ENCODE measurements around the gene NUP93. TPM values are rescaled to one million over a fixed set of nuclear protein-coding genes. Genes with fewer than 3 reads are reported as not detected.

Gene NUP93
- total and polyA plus RNA-seq, 7 donors = 13.8 to 35.8 (median 21.4) TPM

GRCh38 chr16:56773532-56773931 lies 43.6 kb downstream of the NUP93 start:
- H3K4me1 ChIP-seq = peaks cover 0 to 33% (median 25%) of the 10 kb centered on the region in 4 donors
- intact Hi-C loops (cut with DNase I) = no loop called here
- no peaks in the 10 kb centered on the region for H3K27me3 ChIP-seq
- no peak for TF ChIP-seq POLR2AphosphoS5 (IDR thresholded peaks at IDR 0.05)
- no peak for TF ChIP-seq POLR2A (IDR thresholded peaks at IDR 0.05)
- TF ChIP-seq CTCF (IDR thresholded peaks at IDR 0.05) = no peak
- no peak for TF ChIP-seq EP300 (IDR thresholded peaks at IDR 0.05)
- DNase-seq = no peak
- no peaks in the 10 kb centered on the region for H3K36me3 ChIP-seq
- H3K27ac ChIP-seq = no peak overlapping the region
- H3K4me3 ChIP-seq = no peak overlapping the region
- 66 to 92% methylated on average over 3 of the region's 3 CpGs for WGBS, 2 donors
- no peaks in the 10 kb centered on the region for H3K9me3 ChIP-seq

GRCh38 chr16:56774016-56774680 lies 44.2 kb downstream of the NUP93 start:
- intact Hi-C loops (cut with DNase I) = no loop called here
- H3K4me1 ChIP-seq = peaks cover 0 to 33% (median 25%) of the 10 kb centered on the region in 4 donors
- no peak for TF ChIP-seq POLR2A (IDR thresholded peaks at IDR 0.05)
- TF ChIP-seq EP300 (IDR thresholded peaks at IDR 0.05) = no peak
- TF ChIP-seq CTCF (IDR thresholded peaks at IDR 0.05) = no peak
- TF ChIP-seq POLR2AphosphoS5 (IDR thresholded peaks at IDR 0.05) = no peak
- H3K36me3 ChIP-seq = no peaks in the 10 kb centered on the region
- WGBS, 2 donors = 92 to 97% methylated on average over 2 of the region's 2 CpGs
- DNase-seq = no peak
- H3K4me3 ChIP-seq = no peak overlapping the region
- H3K27ac ChIP-seq = no peak overlapping the region
- no peaks in the 10 kb centered on the region for H3K27me3 ChIP-seq
- no peaks in the 10 kb centered on the region for H3K9me3 ChIP-seq

GRCh38 chr16:56775162-56775561 lies 45.2 kb downstream of the NUP93 start:
- no peaks in the 10 kb centered on the region for H3K9me3 ChIP-seq
- WGBS, 2 donors = 76 to 81% methylated on average over 4 of the region's 4 CpGs
- DNase-seq = no peak
- H3K36me3 ChIP-seq = no peaks in the 10 kb centered on the region
- intact Hi-C loops (cut with DNase I) = no loop called here
- no peaks in the 10 kb centered on the region for H3K27me3 ChIP-seq
- H3K27ac ChIP-seq = no peak overlapping the region
- H3K4me1 ChIP-seq = peaks cover 0 to 33% (median 25%) of the 10 kb centered on the region in 4 donors
- TF ChIP-seq POLR2A (IDR thresholded peaks at IDR 0.05) (no peak), EP300 (IDR thresholded peaks at IDR 0.05) (no peak), CTCF (IDR thresholded peaks at IDR 0.05) (no peak), POLR2AphosphoS5 (IDR thresholded peaks at IDR 0.05) (no peak)
- H3K4me3 ChIP-seq = no peak overlapping the region

GRCh38 chr16:56776562-56776961 lies 46.6 kb downstream of the NUP93 start:
- peaks cover 0 to 30% (median 21%) of the 10 kb centered on the region in 4 donors for H3K4me1 ChIP-seq
- no peaks in the 10 kb centered on the region for H3K27me3 ChIP-seq
- H3K36me3 ChIP-seq = no peaks in the 10 kb centered on the region
- H3K9me3 ChIP-seq = no peaks in the 10 kb centered on the region
- 51 to 61% methylated on average over 1 of the region's 1 CpG for WGBS, 2 donors
- no peak overlapping the region for H3K4me3 ChIP-seq
- no peak for TF ChIP-seq POLR2AphosphoS5 (IDR thresholded peaks at IDR 0.05)
- intact Hi-C loops (cut with DNase I) = no loop called here
- peak overlapping the region in 3 of 4 donors; percentile 1 to 49 (median 6) for H3K27ac ChIP-seq
- peak; percentile 75 for DNase-seq

GRCh38 chr16:56777001-56777400 lies 47.1 kb downstream of the NUP93 start:
- H3K4me3 ChIP-seq = no peak overlapping the region
- H3K4me1 ChIP-seq = peaks cover 0 to 26% (median 17%) of the 10 kb centered on the region in 4 donors
- TF ChIP-seq CTCF (IDR thresholded peaks at IDR 0.05) (no peak), EP300 (IDR thresholded peaks at IDR 0.05) (no peak), POLR2AphosphoS5 (IDR thresholded peaks at IDR 0.05) (no peak), POLR2A (IDR thresholded peaks at IDR 0.05) (no peak)
- H3K36me3 ChIP-seq = no peaks in the 10 kb centered on the region
- no peaks in the 10 kb centered on the region for H3K27me3 ChIP-seq
- WGBS, 2 donors = 88 to 89% methylated on average over 5 of the region's 5 CpGs
- peak overlapping the region in 3 of 4 donors; percentile 1 to 49 (median 6) for H3K27ac ChIP-seq
- no peaks in the 10 kb centered on the region for H3K9me3 ChIP-seq
- intact Hi-C loops (cut with DNase I) = no loop called here
- DNase-seq = no peak
